Tibial artery (tissue), 4 donors: ENCODE measurements around the gene IQCM.

ENCODE experiments used
- DNase-seq, 2 donors: peaks; one replicate each; pipeline ENCODE4 v3.0.0-alpha.2; 2019
- H3K27ac ChIP-seq, 2 donors: fragments of 200-600 bp; sonication (generic) in 1 of 2; 1 replicate in 1 of 2; 2 replicates in 1 of 2; pipeline ENCODE4 v1.5.1; 2018 to 2019; ENCODE audit warnings: mild to moderate bottlenecking in 1 of 2
- H3K27me3 ChIP-seq, 2 donors: fragments of 200-600 bp; sonication (generic) in 1 of 2; one replicate each; pipeline versions ENCODE4 v1.5.1 to v1.6.0; 2016 to 2019
- H3K36me3 ChIP-seq, 3 donors: fragments of 200-600 bp; sonication (generic) in 2 of 3; one replicate each; pipeline ENCODE4 v1.5.1; 2016 to 2019; ENCODE audit warnings: mild to moderate bottlenecking in 2 of 3
- H3K4me1 ChIP-seq, 4 donors: fragments of 200-600 bp; sonication (generic) in 2 of 4; 1 replicate in 3 of 4; 2 replicates in 1 of 4; pipeline ENCODE4 v1.5.1; 2016 to 2019
- H3K4me3 ChIP-seq, 2 donors: fragments of 200-600 bp; sonication (generic) in 1 of 2; 1 replicate in 1 of 2; 2 replicates in 1 of 2; pipeline ENCODE4 v1.5.1; 2018 to 2019; ENCODE audit warnings: mild to moderate bottlenecking in 2 of 2
- H3K9me3 ChIP-seq, 3 donors: fragments of 200-600 bp; sonication (generic) in 1 of 3; one replicate each; pipeline ENCODE4 v1.5.1; 2016 to 2019
- CTCF ChIP-seq, 2 experiments: fragments of 200-600 bp in 1 of 2; fragments of 450-650 bp in 1 of 2; IDR thresholded peaks; one replicate each; pipeline ENCODE4 v1.5.1; 2017 to 2019; ENCODE audit warnings: antibody characterized with exemption in 2 of 2, mild to moderate bottlenecking in 1 of 2, moderate library complexity in 1 of 2
- intact Hi-C: fragments of 100-400 bp; cut with DNase I; formaldehyde crosslinking; loops from one replicate; pipeline ENCODE4 v1.15.0; 2023; ENCODE audit warnings: low total_unique reads

IQCM gene

GRCh38 chr4:149718500-149718899 is 97.1 kb downstream of the IQCM start:
- TF ChIP-seq CTCF (IDR thresholded peaks at IDR 0.05): no peak
- intact Hi-C loops: no loop called here

GRCh38 chr4:149716728-149717127 is 98.9 kb downstream of the IQCM start:
- intact Hi-C loops: no loop called here
- H3K36me3 ChIP-seq: no peaks in the 10 kb centered on the region
- no peak for DNase-seq
- H3K4me3 ChIP-seq: no peak overlapping the region
- no peaks in the 10 kb centered on the region for H3K27me3 ChIP-seq
- H3K4me1 ChIP-seq: peaks cover 0 to 13% (median 7%) of the 10 kb centered on the region in 4 donors
- no peak overlapping the region for H3K27ac ChIP-seq
- TF ChIP-seq CTCF (IDR thresholded peaks at IDR 0.05): no peak
- H3K9me3 ChIP-seq: no peaks in the 10 kb centered on the region

More at GRCh38 chr4:149718500-149718899, 97.1 kb downstream of the IQCM start:
- no peaks in the 10 kb centered on the region for H3K36me3 ChIP-seq
- no peaks in the 10 kb centered on the region for H3K27me3 ChIP-seq
- no peaks in the 10 kb centered on the region for H3K4me1 ChIP-seq
- no peak overlapping the region for H3K4me3 ChIP-seq
- no peaks in the 10 kb centered on the region for H3K9me3 ChIP-seq
- no peak overlapping the region for H3K27ac ChIP-seq
- DNase-seq: peak in 1 of 2 donors; percentile 67

GRCh38 chr4:149715822-149716585 is 99.6 kb downstream of the IQCM start:
- Histone ChIP-seq H3K4me3 (no peak overlapping the region), H3K27me3 (no peaks in the 10 kb centered on the region), H3K27ac (no peak overlapping the region), H3K36me3 (no peaks in the 10 kb centered on the region), H3K9me3 (no peaks in the 10 kb centered on the region), H3K4me1 (peaks cover 0 to 15% (median 9%) of the 10 kb centered on the region in 4 donors)
- no peak for DNase-seq
- intact Hi-C loops: no loop called here
- no peak for TF ChIP-seq CTCF (IDR thresholded peaks at IDR 0.05)

GRCh38 chr4:149713031-149713430 is 102.6 kb downstream of the IQCM start:
- Histone ChIP-seq H3K36me3 (no peaks in the 10 kb centered on the region), H3K27ac (no peak overlapping the region), H3K4me1 (peaks cover 0 to 18% (median 10%) of the 10 kb centered on the region in 4 donors), H3K4me3 (no peak overlapping the region), H3K27me3 (no peaks in the 10 kb centered on the region), H3K9me3 (no peaks in the 10 kb centered on the region)
- DNase-seq: no peak
- intact Hi-C loops: no loop called here
- TF ChIP-seq CTCF (IDR thresholded peaks at IDR 0.05): no peak

GRCh38 chr4:149711593-149712365 is 103.9 kb downstream of the IQCM start:
- no peak for DNase-seq
- intact Hi-C loops: no loop called here
- TF ChIP-seq CTCF (IDR thresholded peaks at IDR 0.05): no peak

More at GRCh38 chr4:149711593-149712365, 103.9 kb downstream of the IQCM start:
- H3K4me3 ChIP-seq: no peak overlapping the region
- no peaks in the 10 kb centered on the region for H3K9me3 ChIP-seq
- no peak overlapping the region for H3K27ac ChIP-seq
- H3K36me3 ChIP-seq: no peaks in the 10 kb centered on the region
- H3K27me3 ChIP-seq: no peaks in the 10 kb centered on the region
- H3K4me1 ChIP-seq: peaks cover 0 to 31% (median 10%) of the 10 kb centered on the region in 4 donors
